Activated CD4-positive, alpha-beta T cell treated with anti-CD3 and anti-CD28 coated beads for 36 hours (primary cell): ENCODE data around the gene PPFIA2. TPM values are rescaled to one million over a fixed set of nuclear protein-coding genes. Genes with fewer than 3 reads are reported as not detected.

ENCODE experiments used
- ATAC-seq: fragments of 200-7000 bp; cut with Tn5 transposase; one replicate; pipeline ENCODE4 v1.10.0; 2021; ENCODE audit warnings: mild to moderate bottlenecking, moderate library complexity
- CTCF ChIA-PET: fragments of 350-600 bp; sonication (Branson Sonifier 250); formaldehyde crosslinking; loops from one replicate; lab custom pipeline; 2021; ENCODE audit warnings: antibody characterized with exemption; lab: Charles Lee
- POLR2A ChIA-PET: fragments of 350-600 bp; sonication (Branson Sonifier 250); formaldehyde crosslinking; loops from one replicate; lab custom pipeline; 2021; ENCODE audit warnings: antibody characterized with exemption, inconsistent platforms; lab: Charles Lee
- DNase-seq: peaks from one replicate; pipeline ENCODE4 v3.0.0-alpha.2; 2020
- H3K27ac Mint-ChIP-seq: one replicate; pipeline ENCODE4 v1.8.0; 2021; ENCODE audit warnings: mixed read lengths
- H3K27me3 Mint-ChIP-seq: one replicate; pipeline ENCODE4 v1.8.0; 2021; ENCODE audit warnings: mixed read lengths
- H3K36me3 Mint-ChIP-seq: one replicate; pipeline ENCODE4 v1.8.0; 2021; ENCODE audit warnings: low read depth, mixed read lengths
- H3K4me1 Mint-ChIP-seq: one replicate; pipeline ENCODE4 v1.8.0; 2021; ENCODE audit warnings: mixed read lengths
- H3K4me3 Mint-ChIP-seq: one replicate; pipeline ENCODE4 v1.8.0; 2021; ENCODE audit warnings: mild to moderate bottlenecking, moderate library complexity, mixed read lengths
- H3K9me3 Mint-ChIP-seq: one replicate; pipeline ENCODE4 v1.8.0; 2021; ENCODE audit warnings: low read depth, mixed read lengths
- intact Hi-C, 2 experiments: fragments of 100-400 bp; cut with DNase I in 1 of 2; cut with micrococcal nuclease in 1 of 2; formaldehyde crosslinking; loops; one replicate each; pipeline versions ENCODE4 v1.14.2 to v1.15.1; 2022 to 2024; cut with DNase I, micrococcal nuclease
- total RNA-seq, 2 experiments: library from RNA; stranded (reverse); gene quantifications; one replicate each; pipeline ENCODE4 v1.2.3, GENCODE V29; 2021

The PPFIA2 gene
- not detected for total RNA-seq

DNA sequence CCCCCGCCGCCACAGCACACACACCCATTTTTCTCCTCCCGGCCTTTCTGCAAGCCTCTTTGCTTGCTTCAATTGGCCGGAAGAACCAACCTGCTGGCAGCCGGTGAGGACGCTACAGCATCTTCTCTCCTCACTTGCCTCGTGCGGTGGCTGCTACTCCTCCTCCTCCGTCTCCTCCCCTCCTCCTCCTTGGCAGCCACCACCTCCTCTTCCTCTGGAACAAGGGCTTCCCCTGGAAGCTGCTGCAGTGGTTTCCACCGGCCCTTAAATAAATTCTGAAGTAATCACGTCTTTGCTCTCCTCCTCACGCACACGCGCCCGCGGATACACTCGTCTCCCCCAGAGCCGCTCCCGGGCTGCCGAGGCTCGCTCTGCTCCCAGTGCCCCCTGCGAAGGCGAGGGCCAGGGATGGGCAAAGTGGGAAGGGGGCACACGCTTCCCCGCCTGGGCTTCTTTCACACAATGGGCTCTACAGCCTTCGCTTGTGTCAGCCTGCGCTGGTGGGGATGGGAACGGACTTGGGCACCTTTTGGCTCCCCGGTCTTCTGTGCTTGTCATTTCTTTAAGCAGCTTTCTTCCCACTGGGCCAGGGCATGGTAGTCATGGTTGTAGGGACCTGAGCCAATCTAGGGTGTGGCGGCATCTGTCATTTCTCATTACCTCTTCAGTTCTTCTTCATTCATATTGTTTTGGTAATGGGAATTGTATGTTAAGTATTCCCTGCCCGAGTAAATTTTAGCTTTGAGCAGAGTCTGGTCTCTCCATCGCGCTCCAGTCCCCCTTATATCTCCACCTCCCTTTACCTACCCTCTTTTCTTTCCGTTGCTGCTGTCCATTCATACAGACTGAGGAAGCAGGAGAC lies at the start of gene PPFIA2:
TSS of gene PPFIA2 (minus strand) at position 161 of the 862 bp plus-strand sequence.
- ChIA-PET POLR2A (no interaction called here), CTCF (interaction anchor here (0.6 to 0.8 kb wide), 4 partner anchors 27 to 599 kb away, joined by 3 read pairs; partner anchors contain the start of genes CCDC59 and METTL25)
- Mint-ChIP-seq H3K9me3 (no peaks in the 10 kb centered on the region), H3K4me1 (peaks cover 12% of the 10 kb centered on the region), H3K27me3 (peaks cover 32% of the 10 kb centered on the region), H3K27ac (no peak within 1 kb of the TSS), H3K4me3 (peak within 1 kb of the TSS; percentile 65), H3K36me3 (no peaks in the 10 kb centered on the region)
- intact Hi-C loops: no loop called here
- ATAC-seq: peak; percentile 60
- DNase-seq: peak; percentile 42

DNA sequence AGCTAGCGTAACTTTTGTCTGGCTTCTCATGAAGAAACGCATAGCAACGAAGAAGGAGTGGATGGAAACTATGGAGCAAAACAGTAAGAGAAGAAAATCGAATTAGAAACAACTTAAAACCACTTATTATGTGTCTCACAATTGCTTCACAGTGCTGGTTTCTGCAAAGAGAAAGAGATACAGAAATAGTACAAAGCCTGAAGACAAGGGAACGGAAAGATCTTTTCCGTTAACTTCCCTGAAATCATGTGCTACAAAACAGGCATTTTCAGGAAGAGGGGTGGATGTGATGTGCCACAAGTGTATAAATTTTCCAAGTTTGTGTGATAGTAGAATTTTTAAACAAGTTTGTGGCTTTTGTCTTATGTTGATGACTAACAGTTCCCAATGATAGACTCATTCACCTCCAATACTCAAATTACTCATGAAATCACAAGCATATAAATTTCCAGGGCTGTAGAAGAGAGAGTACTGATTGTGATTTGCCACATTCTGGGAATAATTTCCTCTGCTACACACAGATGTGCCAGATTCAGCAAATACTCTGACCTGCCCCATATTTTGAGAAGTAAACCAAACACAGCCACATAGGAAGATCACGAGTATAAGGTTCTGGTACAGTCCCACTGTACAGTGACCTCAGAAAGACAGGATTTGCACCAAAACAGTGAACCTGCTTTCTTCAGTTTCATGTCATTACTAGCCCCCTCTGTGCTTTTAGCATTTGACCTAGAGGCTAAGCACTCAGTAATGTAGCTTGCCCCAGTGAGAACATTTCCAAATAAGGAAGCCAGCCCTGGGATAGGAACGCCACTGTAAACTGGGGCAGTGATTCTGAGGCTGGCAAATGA lies 41.4 kb upstream of the PPFIA2 start:
- H3K4me1 Mint-ChIP-seq: peaks cover 15% of the 10 kb centered on the region
- peaks cover 12% of the 10 kb centered on the region for H3K27me3 Mint-ChIP-seq
- ATAC-seq (peak; percentile 65), DNase-seq (no peak)
- H3K9me3 Mint-ChIP-seq: no peaks in the 10 kb centered on the region
- H3K36me3 Mint-ChIP-seq: no peaks in the 10 kb centered on the region
- no peak overlapping the region for H3K4me3 Mint-ChIP-seq
- H3K27ac Mint-ChIP-seq: no peak overlapping the region
- ChIA-PET POLR2A (no interaction called here), CTCF (no interaction called here)
- intact Hi-C loops: loop anchor here in 1 of 2 experiments (1.0 kb wide), 2 partner anchors 9 to 132 kb away; no protein-coding TSS in a partner anchor

DNA sequence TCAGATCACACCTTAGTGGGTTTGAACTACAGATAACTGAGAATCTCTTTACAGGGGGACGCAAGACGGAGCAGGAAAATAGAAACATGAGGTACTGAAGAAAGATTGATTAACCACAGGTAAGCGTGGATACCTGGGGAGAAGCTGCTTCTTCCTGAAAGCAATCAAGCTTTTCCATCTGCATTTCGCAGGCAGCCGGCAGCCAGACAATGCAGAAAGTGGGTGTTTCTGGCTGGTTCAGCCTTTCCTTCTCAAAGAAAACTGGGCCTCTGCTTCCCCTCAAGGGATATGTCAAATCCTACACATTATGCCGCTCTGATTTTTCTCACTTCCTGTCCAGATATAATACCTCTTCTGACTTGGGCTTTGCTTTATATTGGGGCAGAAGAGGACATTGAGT lies 39.1 kb upstream of the PPFIA2 start:
- ChIA-PET POLR2A (no interaction called here), CTCF (no interaction called here)
- Mint-ChIP-seq H3K4me1 (peaks cover 15% of the 10 kb centered on the region), H3K36me3 (no peaks in the 10 kb centered on the region), H3K27ac (no peak overlapping the region), H3K9me3 (no peaks in the 10 kb centered on the region), H3K4me3 (no peak overlapping the region), H3K27me3 (peaks cover 15% of the 10 kb centered on the region)
- ATAC-seq (no peak), DNase-seq (no peak)
- intact Hi-C loops: loop anchor here in 1 of 2 experiments (5.0 kb wide), 1 partner anchor 151 kb away; no protein-coding TSS in a partner anchor

DNA sequence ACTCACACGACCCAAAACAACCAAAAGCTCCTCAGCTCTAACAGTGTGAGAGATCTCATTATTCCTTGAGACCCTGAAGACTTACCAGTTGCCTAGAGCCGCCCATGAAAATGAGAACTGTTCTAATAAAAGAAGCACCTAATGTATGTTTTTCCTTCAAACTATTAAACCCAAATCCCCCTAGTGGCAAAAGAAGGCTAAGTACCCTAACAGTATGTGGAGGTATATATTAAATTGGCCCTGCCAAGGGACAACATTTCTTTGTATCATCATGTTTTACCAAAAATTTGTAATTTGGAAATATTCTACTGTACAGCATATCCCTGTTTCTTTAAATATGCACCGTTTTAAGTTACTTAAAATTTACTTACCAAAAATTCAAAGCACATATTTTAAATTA lies 38.0 kb upstream of the PPFIA2 start:
- intact Hi-C loops: loop anchor here in 1 of 2 experiments (5.0 kb wide), 1 partner anchor 150 kb away; no protein-coding TSS in a partner anchor
- ChIA-PET CTCF (no interaction called here), POLR2A (no interaction called here)

DNA sequence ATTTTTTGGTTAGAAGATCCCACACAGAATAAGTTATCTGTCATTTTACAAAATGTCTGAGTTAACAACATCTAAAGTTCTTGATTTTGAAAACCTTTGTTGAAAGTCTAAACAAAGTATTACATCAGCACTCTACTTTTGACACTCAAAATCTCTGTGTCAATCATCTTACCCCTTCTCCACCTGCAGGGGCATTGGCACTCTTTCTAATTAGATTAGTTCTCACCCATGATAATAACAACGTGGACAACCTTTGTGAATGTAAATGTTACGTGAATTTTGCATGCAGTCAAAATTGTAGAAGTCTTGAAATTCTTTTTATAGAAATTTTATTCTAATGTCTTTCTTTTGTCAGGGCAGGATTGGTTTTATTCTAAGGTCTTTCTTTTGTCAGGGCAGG lies 33.5 kb upstream of the PPFIA2 start:
- no peak for DNase-seq
- Mint-ChIP-seq H3K9me3 (no peaks in the 10 kb centered on the region), H3K36me3 (no peaks in the 10 kb centered on the region), H3K4me3 (no peak overlapping the region), H3K4me1 (no peaks in the 10 kb centered on the region), H3K27ac (no peak overlapping the region), H3K27me3 (peaks cover 6% of the 10 kb centered on the region)
- ATAC-seq: no peak
- CTCF ChIA-PET: no interaction called here
- POLR2A ChIA-PET: no interaction called here
- intact Hi-C loops: no loop called here

More for the DNA sequence above, 38.0 kb upstream of the PPFIA2 start:
- H3K4me1 Mint-ChIP-seq: peaks cover 15% of the 10 kb centered on the region
- ATAC-seq (no peak), DNase-seq (no peak)
- H3K4me3 Mint-ChIP-seq: no peak overlapping the region
- no peak overlapping the region for H3K27ac Mint-ChIP-seq
- no peaks in the 10 kb centered on the region for H3K9me3 Mint-ChIP-seq
- H3K27me3 Mint-ChIP-seq: peaks cover 19% of the 10 kb centered on the region
- H3K36me3 Mint-ChIP-seq: no peaks in the 10 kb centered on the region

DNA sequence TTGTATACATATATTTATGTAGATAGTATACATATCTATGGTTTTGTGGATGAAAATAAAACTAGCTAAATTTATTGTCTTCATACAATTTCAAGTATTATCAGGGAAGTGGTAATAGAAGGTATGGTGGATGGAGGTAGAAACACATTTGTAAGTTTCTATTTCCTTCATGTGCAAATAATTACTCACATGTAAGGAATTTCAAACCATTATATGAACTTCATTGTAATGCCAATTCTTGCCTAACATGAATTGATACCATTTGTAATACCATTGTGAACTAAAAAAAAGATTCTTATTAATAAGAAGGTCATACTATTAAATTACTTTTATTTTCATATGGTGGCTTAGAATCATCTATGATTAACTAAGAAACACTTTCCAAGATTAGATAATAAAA lies 20.1 kb upstream of the PPFIA2 start:
- Mint-ChIP-seq H3K36me3 (no peaks in the 10 kb centered on the region), H3K27me3 (peaks cover 3% of the 10 kb centered on the region), H3K27ac (no peak overlapping the region), H3K9me3 (no peaks in the 10 kb centered on the region), H3K4me3 (no peak overlapping the region), H3K4me1 (no peaks in the 10 kb centered on the region)
- intact Hi-C loops: no loop called here
- POLR2A ChIA-PET: no interaction called here
- DNase-seq (no peak), ATAC-seq (no peak)
- CTCF ChIA-PET: no interaction called here

DNA sequence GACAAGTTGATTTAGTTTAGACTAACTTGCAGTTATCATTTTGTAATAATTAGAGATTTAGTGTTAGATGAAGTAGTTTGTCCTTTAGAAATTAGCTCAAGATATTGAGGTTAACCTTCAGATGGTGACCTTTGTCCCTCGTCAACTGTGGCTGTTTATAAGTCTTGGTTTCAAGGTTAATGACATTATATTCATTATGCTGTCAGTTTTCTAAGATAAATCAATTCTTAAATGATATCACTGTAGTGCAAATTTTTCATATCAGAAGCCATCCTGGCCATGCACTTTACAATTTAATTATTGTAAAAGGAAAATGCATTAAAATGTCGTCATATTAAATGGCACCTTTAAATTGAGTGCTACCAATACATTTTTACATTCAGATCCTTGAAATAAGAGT lies 19.6 kb upstream of the PPFIA2 start:
- no peaks in the 10 kb centered on the region for H3K9me3 Mint-ChIP-seq
- ChIA-PET CTCF (no interaction called here), POLR2A (no interaction called here)
- no peak for ATAC-seq
- no peak for DNase-seq
- H3K36me3 Mint-ChIP-seq: no peaks in the 10 kb centered on the region
- intact Hi-C loops: no loop called here
- H3K4me3 Mint-ChIP-seq: no peak overlapping the region
- no peak overlapping the region for H3K27ac Mint-ChIP-seq
- peaks cover 5% of the 10 kb centered on the region for H3K27me3 Mint-ChIP-seq
- H3K4me1 Mint-ChIP-seq: no peaks in the 10 kb centered on the region

DNA sequence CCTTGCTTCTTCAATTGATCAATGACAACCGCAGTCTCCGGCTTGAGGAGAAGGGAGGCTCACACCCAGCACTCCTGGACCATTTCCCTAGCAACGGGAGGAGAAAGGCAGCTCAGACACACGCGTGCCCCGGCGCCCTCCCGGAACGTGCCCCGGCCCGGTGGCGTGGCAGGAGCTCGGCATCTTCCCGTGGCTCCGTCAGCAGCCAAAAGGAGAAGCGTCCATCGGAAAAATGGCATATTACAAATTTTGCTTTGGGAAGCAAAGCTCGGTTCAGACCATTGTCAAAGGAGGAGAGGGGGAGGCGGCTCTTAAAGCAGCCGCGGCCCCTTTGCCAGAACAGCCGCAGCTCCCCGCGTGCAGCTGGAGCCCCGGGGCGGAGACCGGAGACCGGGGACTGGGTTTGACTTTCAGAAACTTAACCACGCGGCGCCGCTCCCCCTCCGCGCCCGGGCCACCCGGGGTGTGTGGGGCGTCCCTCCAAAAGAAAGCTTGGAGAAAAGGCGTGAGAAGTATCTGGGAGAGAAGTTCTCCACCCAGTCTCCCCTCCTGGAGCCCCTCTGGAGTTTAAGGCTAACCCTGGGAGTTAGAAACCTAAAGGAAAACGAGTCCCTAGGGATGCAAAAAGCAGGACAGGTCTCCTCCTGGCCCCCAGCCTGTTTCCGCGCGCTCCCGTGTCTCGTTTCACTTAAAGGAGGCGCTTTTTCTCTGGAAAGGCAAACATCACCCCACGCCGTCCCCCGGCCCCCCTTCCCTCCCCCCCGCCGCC lies 545 bp downstream of the PPFIA2 start:
- peaks cover 12% of the 10 kb centered on the region for H3K4me1 Mint-ChIP-seq
- peaks cover 34% of the 10 kb centered on the region for H3K27me3 Mint-ChIP-seq
- H3K36me3 Mint-ChIP-seq: no peaks in the 10 kb centered on the region
- H3K9me3 Mint-ChIP-seq: no peaks in the 10 kb centered on the region
- ATAC-seq (no peak), DNase-seq (peak; percentile 32)
- intact Hi-C loops: no loop called here
- ChIA-PET POLR2A (no interaction called here), CTCF (interaction anchor here (0.6 to 0.7 kb wide), 3 partner anchors 28 to 600 kb away, joined by 3 read pairs; partner anchors contain the start of genes CCDC59 and METTL25)
- H3K4me3 Mint-ChIP-seq: peak overlapping the region; percentile 65
- no peak overlapping the region for H3K27ac Mint-ChIP-seq

DNA sequence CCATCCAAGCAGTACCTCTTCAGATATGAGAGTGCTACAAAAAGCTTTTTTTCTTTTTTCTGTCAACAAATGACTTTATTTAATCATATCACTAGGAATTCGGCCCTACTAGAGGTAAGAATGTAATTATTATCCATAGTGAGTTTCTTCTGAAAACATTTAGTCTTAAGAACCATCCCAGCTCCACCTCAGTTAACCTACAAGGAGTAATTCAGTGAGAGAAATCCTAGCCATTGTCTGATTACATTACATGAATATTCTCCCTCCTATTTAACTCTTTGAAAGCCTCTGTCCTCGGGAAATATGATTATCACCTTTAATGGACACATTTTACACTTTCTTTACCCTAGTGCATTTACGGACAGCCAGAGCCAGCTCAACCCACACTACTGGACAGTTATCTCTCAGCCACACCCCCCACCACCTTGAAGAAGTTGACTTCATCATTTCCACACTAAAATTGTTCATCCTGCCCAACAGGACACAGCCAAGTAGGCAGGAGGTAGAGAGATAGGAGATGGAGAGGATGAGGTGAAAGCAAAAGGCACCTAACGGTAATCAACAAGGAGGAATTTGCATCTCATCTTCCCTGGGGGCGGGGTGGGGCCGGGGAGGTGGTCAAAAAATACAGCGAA lies 1.3 kb downstream of the PPFIA2 start:
- Mint-ChIP-seq H3K36me3 (no peaks in the 10 kb centered on the region), H3K4me3 (no peak overlapping the region), H3K27ac (no peak overlapping the region), H3K9me3 (no peaks in the 10 kb centered on the region), H3K27me3 (peaks cover 30% of the 10 kb centered on the region), H3K4me1 (peaks cover 12% of the 10 kb centered on the region)
- no peak for ATAC-seq
- ChIA-PET POLR2A (no interaction called here), CTCF (interaction anchor here (0.6 kb wide), 1 partner anchor 44 kb away, joined by 3 read pairs; no protein-coding TSS in a partner anchor)
- intact Hi-C loops: no loop called here
- no peak for DNase-seq

DNA sequence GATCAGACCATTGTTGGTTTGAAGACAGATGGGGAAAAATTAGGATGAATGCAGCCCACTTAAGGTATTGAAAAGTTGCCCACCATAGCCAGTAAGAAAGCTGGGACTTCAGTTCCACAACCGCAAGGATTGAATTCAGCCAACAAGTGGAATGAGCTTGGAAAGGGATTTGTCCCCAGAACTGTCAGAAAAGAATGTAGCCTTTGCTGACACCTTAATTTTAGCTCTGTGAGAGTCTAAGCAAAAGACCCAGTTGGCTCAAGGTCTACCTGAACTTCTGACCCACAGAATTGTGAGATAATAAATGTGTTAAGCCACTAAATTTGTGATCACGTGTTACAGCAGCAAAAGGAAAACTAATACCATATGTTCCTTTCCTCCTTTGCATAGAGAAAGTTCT lies 29.4 kb downstream of the PPFIA2 start:
- ATAC-seq (no peak), DNase-seq (no peak)
- ChIA-PET CTCF (interaction anchor here (0.6 kb wide), 1 partner anchor 1808 kb away, joined by 3 read pairs; no protein-coding TSS in a partner anchor), POLR2A (no interaction called here)
- no peak overlapping the region for H3K27ac Mint-ChIP-seq
- no peaks in the 10 kb centered on the region for H3K4me1 Mint-ChIP-seq
- intact Hi-C loops: no loop called here
- no peaks in the 10 kb centered on the region for H3K9me3 Mint-ChIP-seq
- peaks cover 2% of the 10 kb centered on the region for H3K27me3 Mint-ChIP-seq
- H3K4me3 Mint-ChIP-seq: no peak overlapping the region
- H3K36me3 Mint-ChIP-seq: no peaks in the 10 kb centered on the region
